HG02938 (cell line): Measurements from ENCODE around the gene POP4.

Experiments used
- ATAC-seq: cut with Tn5 transposase; IDR thresholded peaks from one replicate; pipeline ENCODE4 v1.9.1; 2021; ENCODE audit warnings: mild to moderate bottlenecking, moderate library complexity; ENCODE audit not compliant: unreplicated experiment

POP4 gene

DNA sequence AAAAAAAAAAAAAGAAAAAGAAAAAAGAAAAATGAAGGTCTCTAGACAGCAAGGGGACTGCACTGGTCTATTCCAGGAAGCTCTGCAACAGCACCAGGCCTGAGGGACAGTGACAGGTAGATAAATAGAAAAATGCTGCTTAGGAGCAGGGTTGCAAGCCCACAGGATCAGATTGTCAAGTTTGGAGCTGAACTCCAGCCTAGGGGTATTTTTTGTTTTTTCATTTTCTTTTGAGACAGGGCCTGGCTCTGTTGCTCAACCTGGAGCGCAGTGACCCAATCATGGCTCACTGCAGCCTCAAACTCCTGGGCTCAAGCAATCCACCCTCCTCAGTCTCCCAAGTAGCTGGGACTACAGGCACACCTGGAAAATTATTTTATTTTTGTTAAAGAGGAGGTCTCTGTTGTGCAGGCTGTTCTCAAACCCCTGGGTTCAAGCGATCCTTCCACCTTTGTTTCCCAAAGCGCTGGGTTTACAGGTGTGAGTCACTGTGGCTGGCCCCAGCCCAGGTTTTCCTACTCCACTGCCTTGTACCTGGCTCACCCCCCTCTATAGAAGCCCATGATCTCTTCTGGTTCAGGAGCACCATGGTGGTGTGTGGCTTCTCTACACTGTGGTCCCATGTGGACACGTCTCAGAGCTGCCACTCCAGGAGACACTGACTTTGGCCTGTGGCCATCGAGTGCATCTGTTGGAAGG, 23.9 kb downstream of the POP4 start:
- ATAC-seq, result no peak

DNA sequence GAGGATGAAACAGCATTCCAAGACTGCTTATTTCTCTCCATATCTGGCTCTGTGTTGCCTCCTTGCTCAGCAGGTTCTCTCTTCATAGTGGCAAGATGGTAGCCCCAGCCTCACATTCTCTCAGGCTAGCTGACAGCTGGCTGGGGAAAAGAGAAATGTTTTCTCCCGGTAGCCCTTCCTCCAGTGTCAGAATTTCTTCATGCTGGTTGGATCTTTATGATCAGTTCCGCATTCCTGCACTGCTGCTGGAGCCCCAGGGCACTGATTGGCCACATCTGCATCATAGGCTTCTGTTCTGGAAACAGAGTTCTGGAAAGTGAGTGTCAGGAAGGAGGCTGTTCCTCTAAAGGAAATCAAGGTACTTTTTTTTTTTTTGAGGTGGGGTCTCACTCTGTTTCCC, 24.6 kb downstream of the POP4 start:
- ATAC-seq, result no peak

GRCh38 chr19:29631450-29631849, 25.4 kb downstream of the POP4 start:
- ATAC-seq, result no peak

DNA sequence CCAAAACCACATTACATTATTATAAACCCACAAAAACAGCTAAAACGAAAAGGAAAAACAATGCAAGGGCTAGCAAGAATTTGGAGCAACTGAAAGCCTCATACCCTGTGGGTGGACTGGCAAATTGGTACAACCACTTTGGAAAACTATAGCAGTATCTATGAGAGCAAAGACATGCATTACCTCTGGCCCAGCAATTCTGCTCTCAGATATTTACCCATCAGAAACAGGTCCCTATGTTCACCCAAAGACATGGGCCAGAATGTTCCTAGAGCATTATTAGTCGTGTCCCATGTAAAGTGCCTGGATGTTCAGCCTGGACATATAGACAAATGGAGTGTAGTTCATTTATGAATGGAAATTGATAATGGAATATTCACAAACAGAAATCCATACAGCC, 27.9 kb downstream of the POP4 start:
- no peak for ATAC-seq

DNA sequence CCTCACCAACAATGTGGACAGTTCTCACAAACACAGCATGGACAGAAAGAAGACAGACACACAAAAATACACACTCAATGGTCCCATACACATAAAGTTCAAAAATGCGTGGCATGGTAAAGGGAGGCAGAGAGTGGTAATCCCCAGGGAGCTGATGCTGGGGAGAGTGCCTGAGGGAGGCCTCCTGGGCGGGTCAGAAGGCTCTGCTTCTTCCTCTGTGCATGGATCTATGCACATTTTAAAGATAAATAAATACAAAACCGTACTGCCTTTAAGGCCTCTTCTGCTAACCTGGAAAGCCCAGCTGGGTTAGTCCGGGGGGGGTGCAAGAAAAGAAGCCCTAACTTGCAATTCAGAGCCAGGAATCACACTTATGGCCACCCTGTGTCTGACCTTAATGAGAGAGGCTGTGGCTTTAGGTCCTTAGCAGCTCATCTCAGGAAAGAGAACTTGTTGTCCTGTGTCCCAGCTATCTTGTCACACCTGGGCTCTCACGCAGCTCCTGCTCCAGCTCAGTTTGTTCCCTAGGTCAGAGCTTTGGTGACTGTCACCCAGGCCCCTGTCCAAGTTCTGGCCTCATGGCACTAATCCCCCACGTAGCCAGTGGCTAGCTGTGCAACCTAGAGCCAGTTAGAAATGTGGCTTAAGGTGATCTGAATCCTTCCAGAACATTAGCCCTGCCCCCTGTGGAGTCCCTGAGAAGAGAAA, 28.5 kb downstream of the POP4 start:
- no peak for ATAC-seq

DNA sequence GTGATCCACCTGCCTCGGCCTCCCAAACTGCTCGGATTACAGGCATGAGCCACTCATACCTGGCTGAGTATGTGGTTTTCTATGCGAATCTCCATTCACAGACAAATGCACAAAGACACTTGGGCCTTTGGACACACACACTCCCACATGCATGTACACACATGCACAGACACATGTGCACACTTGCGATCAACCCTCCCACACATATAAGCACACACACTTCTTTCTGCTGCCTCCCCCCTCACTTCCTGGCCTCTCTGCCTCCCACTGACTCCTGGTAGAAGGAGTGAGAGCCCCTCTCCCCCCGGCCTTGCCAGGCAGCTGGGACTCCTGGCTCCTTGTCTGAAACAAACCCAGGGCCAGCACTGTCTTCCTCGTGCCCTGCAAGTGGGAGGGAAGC, 29.9 kb downstream of the POP4 start:
- no peak for ATAC-seq

DNA sequence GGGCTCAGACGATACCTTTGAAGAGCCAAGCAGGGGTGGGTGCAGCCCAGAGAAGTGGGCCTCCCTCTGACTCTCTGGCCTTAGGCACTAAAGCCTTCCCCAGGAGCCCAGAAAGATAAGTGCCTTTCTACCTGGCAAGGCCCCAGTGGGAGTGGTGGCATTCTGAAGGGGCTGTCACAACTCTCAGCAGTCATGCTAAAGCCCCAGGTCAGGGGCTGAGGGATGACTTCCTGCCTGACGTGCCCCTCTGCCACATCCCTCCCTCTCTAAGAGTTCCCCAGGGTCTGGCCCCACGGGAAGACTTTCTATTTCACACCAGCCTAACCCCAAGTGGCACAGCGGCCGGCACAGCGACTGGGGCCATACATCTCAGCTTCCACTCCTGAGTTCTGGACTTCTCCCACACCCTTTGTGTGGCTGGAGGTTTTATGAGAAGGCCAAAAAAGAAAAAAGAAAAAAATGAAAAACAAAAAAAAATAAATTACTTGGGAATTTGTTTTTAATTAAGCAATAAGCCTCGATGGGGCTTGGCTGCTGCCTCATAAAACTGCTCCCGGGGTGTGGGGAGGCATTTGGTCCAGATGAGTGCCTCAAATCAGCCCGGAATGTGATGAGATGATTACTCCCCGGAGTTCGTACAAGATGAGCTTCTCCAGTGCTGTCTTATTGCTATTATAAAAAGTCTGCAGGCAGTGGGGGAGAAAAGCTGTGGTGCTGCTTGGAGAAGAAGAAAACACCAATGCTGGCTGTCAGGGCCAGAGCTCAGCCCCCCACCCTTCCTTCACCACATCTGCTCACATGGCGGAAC, 30.7 kb downstream of the POP4 start:
- no peak for ATAC-seq

DNA sequence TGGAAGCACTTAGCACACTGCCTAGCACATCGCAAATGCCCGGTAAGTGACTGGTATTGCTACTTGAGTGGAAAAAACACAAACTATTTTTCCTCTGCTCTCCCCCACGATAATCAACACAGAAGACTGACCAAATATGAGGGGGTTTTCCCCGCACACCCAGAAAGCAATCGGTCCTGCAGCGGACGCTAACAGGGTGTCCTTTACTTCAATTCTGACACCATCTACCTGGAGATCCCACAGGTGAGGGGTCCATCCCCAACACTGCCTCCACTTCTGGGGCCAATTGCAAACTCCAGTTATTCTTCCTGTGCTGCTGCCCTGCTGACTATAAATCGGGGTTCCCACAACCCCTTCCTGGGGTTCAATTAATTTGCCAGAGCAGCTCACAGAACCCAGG, 33.0 kb downstream of the POP4 start:
- ATAC-seq, result no peak

GRCh38 chr19:29640231-29640630, 34.1 kb downstream of the POP4 start:
- ATAC-seq, result no peak

DNA sequence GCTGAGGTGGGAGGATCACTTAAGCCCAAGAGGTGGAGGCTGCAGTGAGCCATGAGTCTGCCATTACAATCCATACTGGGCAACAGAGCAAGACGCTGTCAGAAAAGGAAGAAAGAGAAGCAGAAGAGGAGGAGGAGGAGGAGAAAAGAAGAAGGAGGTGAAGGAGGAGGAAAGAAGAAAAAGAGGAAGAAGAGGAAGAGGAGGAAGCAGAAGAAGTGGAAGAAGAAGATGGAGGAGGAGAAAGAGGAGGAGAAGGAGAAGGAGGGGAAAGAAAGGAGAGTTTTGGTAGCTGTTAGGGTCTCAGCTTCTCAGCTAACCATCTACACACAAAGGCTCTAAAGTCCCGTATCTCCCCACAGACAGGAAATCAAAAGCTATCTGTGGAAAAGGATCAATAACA, 35.5 kb downstream of the POP4 start:
- ATAC-seq, result no peak

- ATAC-seq, result no peak
Measured at GRCh38 chr19:29643361-29643935, 37.4 kb downstream of the POP4 start.

- no peak for ATAC-seq
Measured at GRCh38 chr19:29644210-29644609, 38.1 kb downstream of the POP4 start.

DNA sequence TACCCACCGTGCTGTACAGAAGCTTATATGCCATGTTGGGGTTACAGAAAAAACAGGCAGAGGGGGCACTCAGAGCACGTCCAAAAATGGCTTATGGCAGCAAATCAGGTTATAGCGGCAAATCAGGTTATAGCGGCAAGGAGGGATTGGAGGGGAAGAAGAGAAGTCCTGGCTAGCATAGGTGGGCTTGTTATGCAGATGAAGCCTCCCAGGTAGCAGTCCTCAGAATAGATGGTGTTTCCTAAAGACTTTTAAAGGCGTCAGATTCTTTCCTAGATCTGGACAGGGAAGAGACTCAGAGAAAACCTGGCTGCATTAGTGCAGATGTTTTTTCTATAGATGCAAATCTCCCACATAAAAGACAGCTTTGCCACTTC, 39.4 kb downstream of the POP4 start:
- ATAC-seq, result no peak

GRCh38 chr19:29645911-29646310, 39.8 kb downstream of the POP4 start:
- no peak for ATAC-seq

GRCh38 chr19:29650772-29651387, 44.8 kb downstream of the POP4 start:
- no peak for ATAC-seq

DNA sequence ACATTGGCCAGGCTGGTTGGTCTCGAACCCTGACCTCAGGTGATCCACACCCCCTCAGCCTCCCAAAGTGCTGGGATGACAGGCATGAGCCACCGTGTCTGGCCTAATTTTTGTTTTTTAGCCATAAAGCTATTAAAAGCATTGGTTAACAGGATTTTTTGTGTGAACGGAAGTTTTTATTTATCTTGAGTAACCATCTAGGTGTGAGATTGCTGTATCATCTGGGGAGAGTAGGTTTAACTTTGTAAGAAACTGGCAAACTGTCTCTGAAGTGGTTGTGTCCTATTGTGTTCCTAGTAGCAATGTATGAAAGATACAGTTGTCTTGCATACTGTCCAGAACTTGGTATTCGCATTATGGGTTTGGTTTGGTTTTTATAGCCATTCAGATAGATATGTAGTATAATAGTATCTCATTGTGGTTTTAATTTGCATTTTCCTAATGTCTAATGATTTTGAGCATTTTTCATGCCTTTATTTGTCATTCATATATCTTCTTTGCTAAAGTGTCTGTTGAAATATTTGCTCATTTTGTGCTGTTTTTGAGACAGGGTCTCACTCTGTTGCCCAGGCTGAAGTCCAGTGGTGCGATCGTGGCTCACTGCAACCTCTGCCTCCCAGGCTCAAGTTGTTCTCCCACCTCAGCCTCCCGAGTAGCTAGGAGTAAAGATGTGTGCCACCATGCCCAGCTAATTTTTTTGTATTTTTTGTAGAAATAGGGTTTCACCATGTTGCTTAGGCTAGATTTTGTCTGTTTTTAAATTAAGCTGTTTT, 45.7 kb downstream of the POP4 start:
- ATAC-seq, result no peak

DNA sequence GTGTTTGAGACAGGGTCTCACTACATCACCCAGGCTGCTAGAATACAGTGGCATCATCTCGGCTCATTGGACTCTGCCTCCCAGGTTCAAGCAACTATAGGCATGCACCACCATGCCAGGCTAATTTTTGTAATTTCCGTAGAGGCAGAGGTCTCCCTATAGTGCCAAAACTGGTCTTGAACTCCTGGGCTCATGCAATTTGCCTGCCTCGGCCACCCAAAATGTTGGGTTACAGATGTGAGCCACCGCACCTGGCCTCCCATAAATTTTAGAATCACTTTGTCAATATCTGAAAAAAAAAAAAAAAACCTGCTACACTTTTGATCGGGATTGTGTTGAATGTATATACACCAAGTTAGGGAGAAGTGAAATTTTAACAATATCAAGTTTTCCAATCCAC, 47.3 kb downstream of the POP4 start:
- ATAC-seq, result no peak

DNA sequence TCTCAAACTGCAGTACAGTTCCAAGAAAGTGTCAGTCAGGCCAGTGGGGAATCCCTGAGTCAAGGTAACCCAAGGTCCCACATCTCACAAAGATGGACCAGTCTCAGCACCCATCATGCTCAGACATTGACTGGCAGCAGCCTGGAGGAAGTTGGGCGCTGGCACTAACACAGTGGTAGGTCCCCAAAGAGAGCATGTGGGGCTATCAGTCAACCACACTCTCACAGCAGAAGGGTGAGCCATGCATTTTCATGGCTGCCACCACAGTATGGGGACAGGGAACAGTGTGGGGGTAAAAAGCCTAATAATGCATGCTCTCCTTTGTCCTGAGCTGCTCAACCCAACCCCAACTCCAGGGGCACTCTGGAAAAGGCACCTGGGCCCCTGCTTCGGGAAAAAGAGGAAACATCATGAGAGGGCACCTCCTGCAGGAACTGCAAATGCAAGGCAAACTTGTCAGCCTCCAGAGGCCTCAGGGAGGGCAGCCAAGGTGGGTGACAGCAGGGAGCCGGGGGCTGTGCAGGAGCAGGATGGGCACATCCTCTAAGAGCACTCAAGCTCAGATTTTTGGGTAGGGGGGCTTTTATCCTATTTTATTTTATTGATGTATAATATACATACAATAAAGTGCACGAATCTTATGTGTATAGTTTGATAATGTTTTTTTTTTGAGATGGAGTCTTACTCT, 49.7 kb downstream of the POP4 start:
- no peak for ATAC-seq

DNA sequence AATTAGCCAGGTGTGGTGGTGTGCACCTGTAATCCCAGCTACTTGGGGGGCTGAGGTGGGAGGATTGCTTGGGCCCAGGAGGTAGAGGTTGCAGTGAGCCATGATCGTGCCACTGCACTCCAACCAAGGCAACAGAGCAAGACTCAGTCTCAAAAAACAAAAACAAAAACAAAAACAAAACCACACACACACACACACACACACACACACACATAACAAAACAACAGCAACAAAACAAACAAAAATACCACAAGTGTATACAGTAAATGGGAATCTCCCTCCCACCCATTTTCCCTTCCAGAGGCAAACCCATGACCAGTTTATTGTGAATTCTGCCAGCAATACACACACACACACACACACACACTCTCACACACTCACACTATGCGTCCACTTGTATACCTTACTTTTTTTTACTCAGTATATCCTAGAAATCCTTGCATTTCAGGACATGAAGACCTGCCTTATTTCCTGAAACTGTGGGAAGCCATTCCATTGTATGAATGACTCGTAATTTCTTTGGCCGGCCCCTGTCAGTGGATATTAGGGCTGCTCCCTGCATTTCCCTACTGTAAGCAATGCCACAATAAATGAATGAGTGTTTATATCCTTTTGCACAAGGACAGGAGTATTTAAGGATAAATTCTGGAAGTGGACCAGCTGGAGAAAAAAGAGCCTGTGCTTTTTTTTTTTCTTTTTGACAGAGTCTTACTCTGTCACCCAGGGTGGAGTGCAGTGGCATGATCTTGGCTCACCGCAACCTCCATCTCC, 52.3 kb downstream of the POP4 start:
- no peak for ATAC-seq
